HTERT RPE-1 (cell line): ENCODE data around the gene DUSP22.

Experiments used
- in situ Hi-C: fragments of 300-500 bp; cut with MboI; formaldehyde crosslinking; loops from 4 replicates; pipeline ENCODE4 v1.14.3; 2020; ENCODE audit warnings: low sequenced_read_pairs

DUSP22 gene

GRCh38 chr6:296151-297122, 4.2 kb downstream of the DUSP22 start:
- in situ Hi-C loops: no loop called here

GRCh38 chr6:297571-298232, 5.4 kb downstream of the DUSP22 start:
- in situ Hi-C loops: no loop called here

GRCh38 chr6:298233-299103, 6.2 kb downstream of the DUSP22 start:
- in situ Hi-C loops: no loop called here

- in situ Hi-C loops: no loop called here
Measured at GRCh38 chr6:299104-299980, 7.1 kb downstream of the DUSP22 start.

- in situ Hi-C loops: no loop called here
Measured at GRCh38 chr6:300026-300425, 7.7 kb downstream of the DUSP22 start.

- in situ Hi-C loops: no loop called here
Measured at GRCh38 chr6:300494-301198, 8.4 kb downstream of the DUSP22 start.

GRCh38 chr6:301526-301925, 9.2 kb downstream of the DUSP22 start:
- in situ Hi-C loops: no loop called here

- in situ Hi-C loops: no loop called here
Measured at GRCh38 chr6:301929-302705, 9.8 kb downstream of the DUSP22 start.

GRCh38 chr6:302760-303159, 10.5 kb downstream of the DUSP22 start:
- in situ Hi-C loops: no loop called here

GRCh38 chr6:303263-303662, 11.0 kb downstream of the DUSP22 start:
- in situ Hi-C loops: no loop called here

- in situ Hi-C loops: no loop called here
Measured at GRCh38 chr6:303948-304558, 11.8 kb downstream of the DUSP22 start.

- in situ Hi-C loops: no loop called here
Measured at GRCh38 chr6:304833-305370, 12.6 kb downstream of the DUSP22 start.

GRCh38 chr6:305371-306206, 13.3 kb downstream of the DUSP22 start:
- in situ Hi-C loops: no loop called here

- in situ Hi-C loops: no loop called here
Measured at GRCh38 chr6:306641-307061, 14.4 kb downstream of the DUSP22 start.

- in situ Hi-C loops: no loop called here
Measured at GRCh38 chr6:307065-307814, 15.0 kb downstream of the DUSP22 start.

GRCh38 chr6:307874-308273, 15.6 kb downstream of the DUSP22 start:
- in situ Hi-C loops: no loop called here
